Erythroblast (primary cell): ENCODE results near the gene SEMA7A.

ENCODE experiments used
- GATA1 ChIP-seq: IDR thresholded peaks from 2 replicates; pipeline ENCODE4 v1.6.1; 2011; ENCODE audit warnings: low read depth, mild to moderate bottlenecking, control low read depth, low read length, moderate library complexity
- POLR2A ChIP-seq: IDR thresholded peaks from 2 replicates; pipeline ENCODE4 v1.6.1; 2011; ENCODE audit warnings: mild to moderate bottlenecking, low read length

DNA sequence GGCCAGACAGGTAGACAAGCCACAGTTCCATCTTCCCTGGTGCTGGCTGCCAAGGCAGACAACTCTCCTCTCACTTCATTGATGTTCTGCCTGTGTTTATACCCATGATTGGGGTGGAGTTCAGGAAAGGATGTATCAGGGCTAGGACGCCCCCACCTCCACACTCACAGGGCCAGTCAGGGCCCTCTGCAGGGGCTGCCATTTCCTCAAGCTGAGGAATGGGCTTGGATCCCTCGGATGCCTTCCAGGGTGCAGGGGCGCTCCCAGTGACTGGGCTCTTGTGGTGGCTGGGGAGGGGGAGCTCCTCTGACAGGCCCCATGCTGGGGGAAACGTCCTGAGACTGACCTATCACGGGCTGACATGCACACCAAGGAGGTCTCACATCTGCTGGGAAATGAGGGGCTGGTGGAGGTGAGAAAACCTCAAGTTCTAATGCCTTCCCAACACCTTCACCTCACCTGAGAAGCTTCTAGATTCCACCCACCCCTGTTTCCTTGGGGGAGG lies 31.4 kb downstream of the SEMA7A start:
- TF ChIP-seq POLR2A (no peak), GATA1 (no peak)
